Activated CD4-positive, alpha-beta T cell treated with anti-CD3 and anti-CD28 coated beads, Interleukin-2, amount 10 ng/mL, durations not matched to agents 24 days and 14 days (primary cell): ENCODE measurements around the gene FTO. TPM values are rescaled to one million over a fixed set of nuclear protein-coding genes. Genes with fewer than 3 reads are reported as not detected.

Source experiments
- DNase-seq: peaks from one replicate; pipeline ENCODE4 v3.0.0; 2022
- H3K27ac Mint-ChIP-seq: one replicate; pipeline ENCODE4 v1.8.0; 2022; ENCODE audit warnings: mild to moderate bottlenecking, mixed read lengths
- H3K27me3 Mint-ChIP-seq: one replicate; pipeline ENCODE4 v1.8.0; 2022; ENCODE audit warnings: mixed read lengths
- H3K36me3 Mint-ChIP-seq: one replicate; pipeline ENCODE4 v1.8.0; 2022; ENCODE audit warnings: low read depth, mild to moderate bottlenecking, mixed read lengths
- H3K4me1 Mint-ChIP-seq: one replicate; pipeline ENCODE4 v1.8.0; 2021; ENCODE audit warnings: mixed read lengths
- H3K4me3 Mint-ChIP-seq: one replicate; pipeline ENCODE4 v1.8.0; 2022; ENCODE audit warnings: mild to moderate bottlenecking, moderate library complexity, mixed read lengths
- H3K9me3 Mint-ChIP-seq: one replicate; pipeline ENCODE4 v1.8.0; 2021; ENCODE audit warnings: mixed read lengths
- intact Hi-C: fragments of 100-400 bp; cut with micrococcal nuclease; formaldehyde crosslinking; loops from one replicate; pipeline ENCODE4 v1.15.1; 2023
- total RNA-seq: library from RNA; stranded (reverse); gene quantifications from 2 replicates; pipeline ENCODE4 v1.2.3, GENCODE V29; 2022

The FTO gene
- total RNA-seq, 1 donor from 2014 or later: 60.8 TPM

- Mint-ChIP-seq H3K27ac (no peak overlapping the region), H3K4me1 (no peaks in the 10 kb centered on the region), H3K36me3 (no peaks in the 10 kb centered on the region), H3K4me3 (no peak overlapping the region), H3K9me3 (peaks cover 17% of the 10 kb centered on the region), H3K27me3 (peaks cover 2% of the 10 kb centered on the region)
- intact Hi-C loops: no loop called here
- no peak for DNase-seq
Measured at GRCh38 chr16:54153240-54153934, 449.4 kb downstream of the FTO start.

- Mint-ChIP-seq H3K4me3 (no peak overlapping the region), H3K9me3 (peaks cover 21% of the 10 kb centered on the region), H3K27ac (no peak overlapping the region), H3K4me1 (no peaks in the 10 kb centered on the region), H3K27me3 (no peaks in the 10 kb centered on the region), H3K36me3 (no peaks in the 10 kb centered on the region)
- intact Hi-C loops: no loop called here
- DNase-seq: no peak
Measured at GRCh38 chr16:54156349-54156748, 452.4 kb downstream of the FTO start.

GRCh38 chr16:54158986-54159385 lies 455.0 kb downstream of the FTO start:
- intact Hi-C loops: no loop called here
- H3K36me3 Mint-ChIP-seq: no peaks in the 10 kb centered on the region
- no peaks in the 10 kb centered on the region for H3K4me1 Mint-ChIP-seq

GRCh38 chr16:54159490-54160080 lies 455.6 kb downstream of the FTO start:
- no peak overlapping the region for H3K4me3 Mint-ChIP-seq
- H3K9me3 Mint-ChIP-seq: peaks cover 21% of the 10 kb centered on the region
- H3K36me3 Mint-ChIP-seq: no peaks in the 10 kb centered on the region
- DNase-seq: no peak
- intact Hi-C loops: no loop called here
- H3K27me3 Mint-ChIP-seq: no peaks in the 10 kb centered on the region
- H3K4me1 Mint-ChIP-seq: no peaks in the 10 kb centered on the region
- no peak overlapping the region for H3K27ac Mint-ChIP-seq

More at GRCh38 chr16:54158986-54159385, 455.0 kb downstream of the FTO start:
- Mint-ChIP-seq H3K27ac (no peak overlapping the region), H3K9me3 (peaks cover 21% of the 10 kb centered on the region), H3K4me3 (no peak overlapping the region), H3K27me3 (no peaks in the 10 kb centered on the region)
- DNase-seq: no peak

GRCh38 chr16:54160252-54160860 lies 456.4 kb downstream of the FTO start:
- Mint-ChIP-seq H3K27me3 (no peaks in the 10 kb centered on the region), H3K4me3 (no peak overlapping the region), H3K4me1 (no peaks in the 10 kb centered on the region), H3K9me3 (peaks cover 20% of the 10 kb centered on the region), H3K36me3 (no peaks in the 10 kb centered on the region), H3K27ac (no peak overlapping the region)
- intact Hi-C loops: no loop called here
- no peak for DNase-seq

GRCh38 chr16:54160939-54161897 lies 457.3 kb downstream of the FTO start:
- no peak overlapping the region for H3K27ac Mint-ChIP-seq
- DNase-seq: no peak
- H3K9me3 Mint-ChIP-seq: peaks cover 12% of the 10 kb centered on the region
- H3K4me1 Mint-ChIP-seq: no peaks in the 10 kb centered on the region
- H3K4me3 Mint-ChIP-seq: no peak overlapping the region
- intact Hi-C loops: no loop called here
- no peaks in the 10 kb centered on the region for H3K27me3 Mint-ChIP-seq
- H3K36me3 Mint-ChIP-seq: no peaks in the 10 kb centered on the region

GRCh38 chr16:54163197-54163843 lies 459.4 kb downstream of the FTO start:
- Mint-ChIP-seq H3K27ac (no peak overlapping the region), H3K36me3 (no peaks in the 10 kb centered on the region)
- intact Hi-C loops: no loop called here

GRCh38 chr16:54164789-54165173 lies 460.8 kb downstream of the FTO start:
- Mint-ChIP-seq H3K27ac (no peak overlapping the region), H3K9me3 (no peaks in the 10 kb centered on the region), H3K27me3 (no peaks in the 10 kb centered on the region), H3K4me1 (no peaks in the 10 kb centered on the region), H3K36me3 (no peaks in the 10 kb centered on the region), H3K4me3 (no peak overlapping the region)
- intact Hi-C loops: no loop called here
- DNase-seq: no peak

More at GRCh38 chr16:54163197-54163843, 459.4 kb downstream of the FTO start:
- H3K4me3 Mint-ChIP-seq: no peak overlapping the region
- H3K9me3 Mint-ChIP-seq: peaks cover 5% of the 10 kb centered on the region
- no peak for DNase-seq
- no peaks in the 10 kb centered on the region for H3K4me1 Mint-ChIP-seq
- no peaks in the 10 kb centered on the region for H3K27me3 Mint-ChIP-seq

GRCh38 chr16:54165174-54165911 lies 461.4 kb downstream of the FTO start:
- H3K9me3 Mint-ChIP-seq: no peaks in the 10 kb centered on the region
- no peak overlapping the region for H3K4me3 Mint-ChIP-seq
- no peaks in the 10 kb centered on the region for H3K4me1 Mint-ChIP-seq
- intact Hi-C loops: no loop called here
- no peak for DNase-seq
- no peak overlapping the region for H3K27ac Mint-ChIP-seq
- no peaks in the 10 kb centered on the region for H3K36me3 Mint-ChIP-seq
- no peaks in the 10 kb centered on the region for H3K27me3 Mint-ChIP-seq

GRCh38 chr16:54165912-54166865 lies 462.2 kb downstream of the FTO start:
- Mint-ChIP-seq H3K4me3 (no peak overlapping the region), H3K9me3 (no peaks in the 10 kb centered on the region), H3K4me1 (no peaks in the 10 kb centered on the region), H3K36me3 (no peaks in the 10 kb centered on the region), H3K27ac (no peak overlapping the region), H3K27me3 (peaks cover 2% of the 10 kb centered on the region)
- no peak for DNase-seq
- intact Hi-C loops: no loop called here

GRCh38 chr16:54169112-54169511 lies 465.2 kb downstream of the FTO start:
- Mint-ChIP-seq H3K27me3 (peaks cover 20% of the 10 kb centered on the region), H3K9me3 (no peaks in the 10 kb centered on the region), H3K36me3 (no peaks in the 10 kb centered on the region), H3K27ac (no peak overlapping the region), H3K4me1 (no peaks in the 10 kb centered on the region), H3K4me3 (no peak overlapping the region)
- intact Hi-C loops: no loop called here
- no peak for DNase-seq
